Stimulated activated CD8-positive, alpha-beta memory T cell treated with anti-CD3 and anti-CD28 coated beads, Interleukin-12 subunit alpha, Interleukin-12 subunit beta, amount 100 ng/mL, for 4 hours (primary cell): Measurements from ENCODE around the gene PITPNC1.
"Not testable (repeated sequence)": the region's sequence is repeated elsewhere in the genome, so short reads cannot be mapped to it uniquely, and the experiment has no call there.

Experiments used
- DNase-seq: peaks from one replicate; pipeline ENCODE4 v3.0.0-alpha.2; 2020; ENCODE audit warnings: low read depth

PITPNC1 gene

DNA sequence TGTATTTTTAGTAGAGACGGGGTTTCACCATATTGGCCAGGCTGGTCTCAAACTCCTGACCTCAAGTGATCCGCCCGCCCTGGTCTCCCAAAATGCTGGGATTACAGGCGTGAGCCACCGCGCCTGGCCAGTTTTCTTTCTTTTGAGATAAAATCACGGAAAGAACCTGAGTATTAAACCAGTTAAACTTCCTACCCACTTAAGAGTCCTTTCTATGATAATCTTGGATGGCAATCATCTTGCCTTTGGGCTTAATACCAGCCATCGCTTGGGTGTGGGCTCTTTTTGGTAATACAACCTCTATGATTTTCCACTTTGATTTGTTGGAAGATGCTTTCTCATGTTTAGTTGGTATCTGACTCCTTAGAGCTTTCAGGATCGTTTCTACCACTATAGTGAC, 24.0 kb downstream of the PITPNC1 start:
- no peak for DNase-seq

DNA sequence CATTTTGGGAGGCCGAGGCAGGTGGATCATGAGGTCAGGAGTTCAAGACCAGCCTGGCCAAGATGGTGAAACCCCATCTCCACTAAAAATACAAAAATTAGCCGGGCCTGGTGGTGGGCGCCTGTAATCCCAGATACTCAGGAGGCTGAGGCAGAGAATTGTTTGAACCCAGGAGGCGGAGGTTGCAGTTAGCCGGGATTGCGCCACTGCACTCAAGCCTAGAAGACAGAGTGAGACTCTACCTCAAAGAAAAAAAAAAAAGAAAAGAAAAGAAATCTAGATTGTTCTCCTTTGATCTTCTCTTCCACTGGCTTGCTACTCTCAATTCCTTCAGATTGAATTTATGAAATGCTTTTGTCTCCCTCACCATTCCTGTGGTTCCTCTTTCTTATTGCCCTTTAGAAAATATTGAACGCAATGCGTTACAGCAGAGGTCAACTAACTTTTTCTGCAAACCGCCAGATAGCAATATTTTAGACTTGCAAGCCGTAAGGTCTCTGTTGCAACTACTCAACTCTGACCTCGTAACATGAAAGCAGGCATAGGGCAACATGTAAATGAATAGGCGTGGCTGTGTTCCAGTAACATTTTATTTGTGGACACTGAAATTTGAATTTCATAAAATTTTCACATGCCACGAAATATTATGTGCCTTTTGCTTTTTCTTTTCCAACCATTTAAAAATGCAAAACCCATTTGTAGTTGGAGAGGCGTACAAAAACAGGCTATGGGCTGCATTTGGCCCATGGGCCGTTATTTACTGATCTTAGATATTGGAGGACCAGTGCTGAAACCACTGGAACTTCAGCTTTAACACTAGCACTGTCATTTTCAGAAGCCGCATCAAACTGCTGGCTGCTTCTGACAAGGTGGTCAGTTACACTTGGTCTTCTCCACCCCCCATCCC, 24.8 kb downstream of the PITPNC1 start:
- DNase-seq = no peak

DNA sequence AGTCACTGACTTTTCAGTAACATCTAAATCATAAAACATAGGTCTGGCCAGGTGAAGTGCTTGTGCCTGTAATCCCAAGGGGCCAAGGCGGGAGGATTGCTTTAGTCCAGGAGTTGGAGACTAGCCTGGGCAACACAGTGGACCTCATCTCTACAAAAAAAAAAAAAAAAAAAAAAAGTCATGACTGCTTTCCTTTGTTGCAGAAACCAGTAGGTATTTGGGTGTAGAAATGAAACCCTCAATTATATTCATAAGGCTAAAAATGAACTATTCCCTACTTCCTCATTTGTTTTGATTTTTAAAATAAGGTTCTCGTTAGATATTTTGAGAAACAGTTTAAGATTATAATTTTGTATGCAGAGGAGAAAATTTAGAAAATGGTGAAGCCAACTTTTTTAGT, 26.0 kb downstream of the PITPNC1 start:
- DNase-seq = no peak

DNA sequence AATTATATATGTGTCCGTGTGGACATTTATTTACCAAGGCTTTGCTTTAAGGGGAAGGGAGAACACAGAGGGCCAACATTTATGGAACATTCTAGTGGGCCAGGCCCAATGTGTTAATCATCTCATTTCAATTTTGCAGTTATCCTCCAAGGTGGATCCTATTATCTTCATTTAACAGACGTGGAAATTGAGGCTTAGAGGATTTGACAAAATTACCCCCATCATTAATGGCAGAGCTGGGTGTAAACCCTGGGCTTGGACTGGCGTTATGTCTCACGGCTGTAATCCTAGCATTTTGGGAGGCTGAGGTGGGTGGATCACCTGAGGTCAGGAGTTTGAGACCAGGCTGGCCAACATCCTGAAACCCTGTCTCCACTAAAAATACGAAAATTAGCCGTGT, 26.4 kb downstream of the PITPNC1 start:
- DNase-seq = no peak

DNA sequence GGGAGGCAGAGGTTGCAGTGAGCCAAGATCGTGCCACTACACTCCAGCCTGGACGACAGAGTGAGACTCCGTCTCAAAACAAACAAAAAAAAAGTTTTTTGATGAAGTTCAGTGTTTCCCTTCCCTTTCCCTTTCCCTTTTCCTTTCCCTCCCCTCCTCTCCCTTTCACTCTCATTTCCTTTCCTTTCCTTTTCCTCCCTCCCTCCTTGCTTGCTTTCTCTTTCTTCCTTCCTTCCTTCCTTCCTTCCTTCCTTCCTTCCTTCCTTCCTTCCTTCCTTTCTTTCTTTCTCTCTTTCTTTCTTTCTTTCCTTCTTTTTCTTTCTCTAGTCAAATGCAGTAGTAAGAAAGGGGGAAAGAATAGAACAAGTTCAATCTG, 31.4 kb downstream of the PITPNC1 start:
- not testable (repeated sequence) for DNase-seq

DNA sequence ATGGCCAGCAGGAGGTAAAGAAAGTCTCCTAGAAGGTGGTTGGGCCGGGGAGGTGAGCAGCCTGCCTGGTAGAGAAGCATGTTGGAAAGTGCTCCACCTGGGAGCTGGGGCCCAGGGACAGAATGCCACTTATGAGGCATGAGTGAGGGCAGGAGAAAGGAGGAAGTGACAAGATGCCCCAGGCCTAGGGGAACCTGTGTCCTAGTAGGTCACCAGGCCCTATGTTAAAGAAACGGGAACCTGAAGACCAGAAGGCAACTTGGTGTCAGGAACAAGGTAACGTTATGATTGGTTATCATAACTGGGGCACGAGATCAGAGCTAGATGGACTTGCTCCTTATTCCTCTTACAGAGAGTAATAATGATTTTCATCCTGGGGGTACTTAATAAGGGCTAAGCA, 34.3 kb downstream of the PITPNC1 start:
- no peak for DNase-seq

DNA sequence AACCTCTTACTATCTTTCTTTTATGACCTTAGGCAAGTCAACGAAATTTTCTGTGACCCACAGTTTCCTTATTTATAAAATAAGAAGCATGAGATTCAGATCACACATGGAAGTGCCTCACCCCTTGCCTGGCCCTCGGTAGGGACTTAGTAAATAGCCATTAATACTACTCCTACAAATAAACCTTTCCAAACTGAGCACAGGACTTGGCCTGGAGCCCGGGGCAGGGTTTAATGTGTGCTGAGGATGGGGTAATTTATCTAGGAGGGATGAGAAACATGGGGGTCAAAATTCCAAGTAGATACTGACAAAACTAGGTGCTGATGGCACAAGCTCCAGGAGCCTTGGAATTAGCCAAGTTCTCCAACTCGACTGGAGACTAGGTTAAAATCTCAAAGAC, 35.0 kb downstream of the PITPNC1 start:
- DNase-seq = no peak

DNA sequence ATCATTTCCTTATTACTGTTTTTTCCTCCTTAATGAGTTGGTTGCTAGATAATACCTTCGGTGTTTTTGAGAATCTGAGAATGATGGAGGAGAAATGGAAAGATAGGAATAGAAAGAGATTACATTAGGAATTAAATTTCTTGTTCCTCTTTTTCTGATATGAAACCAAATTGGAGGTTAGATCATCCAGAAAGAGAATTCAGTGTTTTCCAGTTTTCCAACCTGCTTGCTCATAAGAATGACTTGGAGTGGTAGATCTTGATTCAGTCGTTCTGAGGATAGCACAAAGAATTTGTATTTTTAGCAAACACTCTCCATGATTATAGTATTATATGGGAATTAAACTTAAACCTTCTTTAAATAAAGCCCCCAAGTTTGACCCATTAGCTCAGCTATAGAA, 35.9 kb downstream of the PITPNC1 start:
- no peak for DNase-seq

DNA sequence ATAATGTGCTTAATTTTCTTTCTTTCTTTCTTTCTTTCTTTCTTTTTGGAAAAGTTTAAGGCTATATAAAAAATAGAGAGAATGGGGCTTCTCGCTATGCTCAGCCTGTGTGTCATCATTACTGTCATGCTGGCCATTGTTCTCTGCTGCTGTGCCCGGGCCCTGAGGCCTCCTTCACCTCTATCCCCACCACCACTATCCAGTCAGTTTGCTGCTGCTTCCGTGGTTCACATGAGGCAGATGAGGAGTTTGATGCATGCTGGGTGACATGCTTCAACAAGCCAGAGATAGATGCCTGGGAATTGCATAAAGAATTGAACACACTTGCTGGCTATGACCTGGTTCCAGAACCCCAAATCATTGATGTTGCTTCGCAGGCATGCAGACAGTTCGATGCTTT, 36.3 kb downstream of the PITPNC1 start:
- no peak for DNase-seq

DNA sequence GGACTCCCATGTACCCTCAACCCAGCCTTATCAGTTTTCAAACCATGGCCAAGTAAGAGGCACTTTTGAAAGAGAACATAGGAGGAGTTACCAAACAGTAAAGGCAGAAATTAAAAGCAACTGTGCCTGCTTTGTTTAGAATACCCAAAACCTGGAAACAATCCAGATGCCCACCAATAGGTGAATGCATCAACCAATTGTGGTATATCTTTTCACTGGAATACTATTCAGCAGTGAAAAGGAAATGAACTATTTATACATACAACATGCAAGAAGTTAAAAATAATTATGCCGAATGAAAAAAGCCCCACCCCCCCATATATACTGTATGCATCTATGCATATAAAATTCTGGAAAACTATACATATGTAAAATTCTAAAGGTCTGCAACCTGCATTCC, 37.0 kb downstream of the PITPNC1 start:
- DNase-seq = no peak

DNA sequence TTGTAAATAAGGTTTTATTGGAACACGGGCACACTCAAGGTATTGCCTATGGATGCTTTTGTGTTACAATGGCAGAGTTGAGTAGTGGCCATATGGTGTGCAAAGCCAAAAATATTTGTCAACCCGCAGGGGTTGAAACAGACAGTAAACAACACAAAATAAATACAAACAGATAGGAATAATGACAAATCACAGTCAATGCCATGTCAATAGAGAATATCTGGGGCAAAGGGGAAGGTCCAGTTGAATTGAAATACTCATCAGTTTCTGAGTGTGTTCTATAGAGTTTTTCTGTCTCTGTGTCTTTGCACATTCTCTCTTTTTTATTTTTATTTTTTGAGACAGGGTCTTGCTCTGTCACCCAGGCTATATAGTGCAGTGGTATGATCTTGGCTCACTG, 37.5 kb downstream of the PITPNC1 start:
- no peak for DNase-seq

DNA sequence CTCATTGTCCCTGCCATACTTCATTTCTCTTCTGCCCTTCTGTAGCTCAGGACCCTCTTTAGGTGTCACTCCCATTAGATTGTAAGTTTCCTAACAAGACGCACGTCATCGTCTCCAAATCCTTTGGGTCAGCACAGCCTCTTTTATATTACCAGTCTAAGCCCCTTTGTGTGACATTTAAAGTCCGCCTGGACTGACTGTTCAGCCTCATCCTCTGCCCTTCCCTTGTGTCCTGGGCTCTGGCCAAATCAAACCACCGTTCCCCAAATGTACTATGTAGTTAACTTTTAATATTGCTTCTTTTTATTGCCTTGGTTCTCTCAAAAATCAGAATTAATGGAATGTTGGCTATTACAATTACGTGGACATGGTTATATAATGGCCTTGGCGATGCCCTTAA, 38.2 kb downstream of the PITPNC1 start:
- no peak for DNase-seq

DNA sequence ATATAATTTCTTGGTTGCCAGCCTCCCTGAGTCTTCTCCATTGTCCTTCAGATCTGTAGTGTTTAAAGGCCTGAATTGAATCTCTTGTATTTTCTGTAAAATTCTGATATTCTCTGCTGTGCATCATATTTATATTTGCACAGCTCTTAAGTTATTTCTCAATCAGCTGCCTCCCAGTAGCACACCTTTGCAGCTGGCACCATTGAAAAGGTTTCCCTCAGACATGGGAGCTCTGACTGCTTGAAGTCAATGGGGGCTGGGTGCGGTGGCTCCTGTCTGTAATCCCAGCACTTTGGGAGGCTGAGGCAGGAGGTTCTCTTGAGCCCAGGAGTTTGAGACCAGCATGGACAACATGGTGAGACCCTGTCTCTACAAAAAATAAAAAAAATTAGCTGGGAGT, 40.4 kb downstream of the PITPNC1 start:
- no peak for DNase-seq

DNA sequence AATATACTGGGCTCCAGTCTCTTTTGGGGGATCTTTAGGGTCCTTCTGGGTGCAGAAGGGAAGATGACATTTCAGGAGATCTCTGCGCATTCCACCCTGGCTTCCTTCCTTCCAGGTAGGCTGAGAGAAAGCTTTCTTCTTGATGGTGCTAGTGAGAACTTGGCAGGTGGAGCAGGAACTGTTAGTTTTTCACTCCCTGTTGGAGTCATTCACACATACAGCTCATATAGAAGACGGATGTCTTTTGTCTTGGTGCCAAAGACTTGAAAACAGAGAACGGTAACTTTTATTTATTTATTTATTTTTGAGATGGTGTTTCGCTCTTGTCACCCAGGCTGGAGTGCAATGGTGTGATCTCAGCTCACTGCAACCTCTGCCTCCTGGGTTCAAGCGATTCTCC, 43.9 kb downstream of the PITPNC1 start:
- no peak for DNase-seq

DNA sequence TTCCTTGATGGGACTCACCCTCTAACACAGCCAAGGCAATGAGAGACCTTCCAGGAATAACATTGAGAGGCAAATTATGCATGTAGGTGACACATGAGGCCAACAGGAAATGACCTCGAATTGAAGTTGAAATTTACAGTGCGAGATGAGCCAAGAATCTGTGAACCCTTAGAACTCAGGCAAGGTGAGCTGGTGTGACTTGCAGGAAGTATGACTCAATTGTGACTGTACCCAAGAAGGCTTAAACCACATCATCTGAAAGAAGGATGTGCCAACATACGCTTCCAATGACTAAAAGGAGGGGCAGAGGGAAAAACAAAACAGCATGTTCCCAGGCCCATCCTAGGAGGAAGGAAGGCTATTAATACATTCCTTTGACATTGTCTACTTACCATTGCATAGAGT, 44.8 kb downstream of the PITPNC1 start:
- peak; percentile 30 for DNase-seq

DNA sequence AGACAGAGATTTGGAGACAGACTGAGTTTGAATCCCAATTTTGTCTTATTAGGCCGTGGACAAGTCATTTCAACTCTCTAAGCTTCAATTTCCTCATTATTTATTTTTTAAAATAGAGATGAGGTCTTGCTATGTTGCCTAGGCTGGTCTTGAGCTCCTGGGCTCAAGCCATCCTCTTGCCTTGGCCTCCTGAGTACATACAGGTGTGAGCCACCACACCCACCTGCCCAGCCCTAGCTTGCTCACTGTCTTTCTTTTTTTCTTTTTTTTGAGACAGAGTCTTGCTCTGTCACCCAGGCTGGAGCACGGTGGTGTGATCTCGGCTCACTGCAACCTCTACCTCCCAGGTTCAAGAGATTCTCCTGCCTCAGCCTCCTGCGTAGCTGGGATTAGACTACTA, 45.2 kb downstream of the PITPNC1 start:
- peak; percentile 26 for DNase-seq

DNA sequence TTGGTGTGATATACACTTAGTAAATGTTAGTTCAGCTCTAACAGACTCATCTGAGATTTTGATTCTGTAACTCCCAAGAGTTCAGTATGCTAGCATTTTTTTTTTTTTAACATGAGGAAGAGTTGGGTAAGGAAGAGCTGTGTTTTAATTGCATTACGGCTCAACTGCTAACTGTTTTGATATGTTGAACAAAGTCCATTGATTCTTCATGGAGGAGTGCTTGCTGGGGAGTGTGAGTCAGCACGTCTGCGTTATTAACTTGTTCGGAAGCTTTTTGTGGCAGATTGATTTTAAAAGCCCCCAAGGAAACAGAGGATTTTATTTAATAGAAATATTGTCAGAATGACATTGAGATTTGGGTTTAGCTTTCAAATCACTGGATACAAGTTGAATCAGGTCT, 45.8 kb downstream of the PITPNC1 start:
- DNase-seq = no peak

DNA sequence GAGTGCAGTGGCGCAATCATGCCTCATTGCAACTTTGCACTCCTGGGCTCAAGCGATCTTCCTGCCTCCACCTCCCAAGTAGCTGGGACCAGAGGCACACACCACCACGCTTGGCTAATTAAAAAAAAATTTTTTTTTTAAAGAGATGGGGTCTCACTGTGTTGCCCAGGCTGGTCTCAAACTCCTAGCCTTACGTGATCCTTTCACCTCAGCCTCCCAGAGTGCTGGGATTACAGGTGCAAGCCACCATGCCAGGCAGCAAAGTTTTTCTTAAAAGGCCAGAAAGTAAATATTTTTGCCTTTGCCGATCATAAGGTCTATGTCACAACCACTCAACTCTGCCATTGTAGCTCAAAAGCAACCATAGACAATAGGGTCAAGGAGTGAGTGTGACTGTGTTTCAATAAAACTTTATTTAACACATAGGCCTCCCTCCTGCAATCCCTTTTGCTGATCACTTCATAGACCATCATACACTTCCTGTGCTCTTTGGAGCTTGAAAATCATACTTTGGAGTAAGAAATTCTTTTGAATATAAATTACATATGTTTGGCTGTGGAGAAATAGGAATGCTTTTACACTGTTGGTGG, 48.6 kb downstream of the PITPNC1 start:
- no peak for DNase-seq

DNA sequence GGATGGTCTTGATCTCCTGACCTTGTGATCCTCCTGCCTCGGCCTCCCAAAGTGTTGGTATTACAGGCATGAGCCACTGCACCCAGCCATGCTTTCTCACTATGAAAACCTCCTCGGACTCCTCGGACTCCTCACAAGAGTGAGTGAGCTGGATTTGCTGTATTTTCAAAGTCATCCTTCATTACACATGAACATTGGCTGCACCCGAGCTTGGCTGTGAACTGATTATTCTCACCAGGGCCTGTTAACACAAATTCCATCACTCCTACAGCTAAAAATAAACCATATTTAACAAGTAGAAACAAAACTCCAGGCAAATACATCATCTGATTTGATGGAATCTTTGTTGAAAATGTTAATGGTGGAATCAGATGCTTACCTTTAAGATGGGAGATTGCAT, 50.3 kb downstream of the PITPNC1 start:
- no peak for DNase-seq

DNA sequence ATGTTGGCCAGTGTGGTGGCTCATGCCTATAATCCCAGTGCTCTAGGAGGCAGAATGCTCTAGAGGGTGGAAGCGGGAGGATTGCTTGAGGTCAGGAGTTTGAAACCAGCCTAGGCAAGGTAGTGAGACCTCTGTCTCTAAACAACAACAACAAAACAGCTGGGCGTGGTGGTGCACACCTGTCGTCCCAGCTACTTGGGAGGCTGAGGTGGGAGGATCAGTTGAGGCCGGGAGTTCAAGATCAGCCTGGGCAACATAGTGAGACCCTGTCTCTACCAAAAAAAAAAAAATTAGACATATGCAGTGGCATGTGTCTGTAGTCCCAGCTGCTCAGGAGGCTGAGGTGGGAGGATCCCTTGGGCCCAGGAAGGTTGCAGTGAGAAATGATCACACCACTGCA, 53.4 kb downstream of the PITPNC1 start:
- DNase-seq = not testable (repeated sequence)

DNA sequence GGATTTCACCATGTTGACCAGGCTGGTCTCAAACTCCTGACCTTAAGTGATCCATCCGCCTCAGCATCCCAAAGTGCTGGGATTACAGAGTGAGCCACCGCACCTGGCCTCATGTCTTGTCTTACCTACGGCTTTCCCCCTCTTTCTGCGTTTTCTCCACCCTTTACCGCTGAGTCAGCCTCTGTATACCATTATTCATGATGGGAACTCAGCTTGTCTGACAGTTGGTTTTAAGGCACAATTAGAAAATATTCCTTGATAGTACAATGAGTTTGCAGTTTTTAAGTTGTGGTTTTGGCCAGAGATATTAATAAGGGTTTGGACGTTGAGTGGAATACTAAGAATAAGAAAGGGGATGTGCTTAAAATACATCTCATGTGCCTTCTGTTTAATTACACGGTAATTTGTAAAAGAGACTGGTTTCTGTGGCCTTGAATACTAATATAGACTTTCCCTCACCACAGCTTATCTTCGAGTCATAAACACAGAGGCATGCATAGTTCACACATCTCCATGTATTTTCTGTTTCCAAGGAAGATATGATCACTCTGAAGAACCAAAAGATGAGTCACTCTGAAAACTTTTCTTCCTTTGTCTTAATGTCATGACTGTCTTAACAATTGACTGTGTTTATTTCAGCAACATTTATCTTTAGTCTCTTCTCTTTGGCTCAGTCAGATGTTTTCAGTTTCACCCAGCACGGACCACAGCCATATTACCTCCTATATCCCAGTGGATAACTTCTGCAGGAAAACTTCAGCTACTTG, 54.4 kb downstream of the PITPNC1 start:
- DNase-seq = no peak

DNA sequence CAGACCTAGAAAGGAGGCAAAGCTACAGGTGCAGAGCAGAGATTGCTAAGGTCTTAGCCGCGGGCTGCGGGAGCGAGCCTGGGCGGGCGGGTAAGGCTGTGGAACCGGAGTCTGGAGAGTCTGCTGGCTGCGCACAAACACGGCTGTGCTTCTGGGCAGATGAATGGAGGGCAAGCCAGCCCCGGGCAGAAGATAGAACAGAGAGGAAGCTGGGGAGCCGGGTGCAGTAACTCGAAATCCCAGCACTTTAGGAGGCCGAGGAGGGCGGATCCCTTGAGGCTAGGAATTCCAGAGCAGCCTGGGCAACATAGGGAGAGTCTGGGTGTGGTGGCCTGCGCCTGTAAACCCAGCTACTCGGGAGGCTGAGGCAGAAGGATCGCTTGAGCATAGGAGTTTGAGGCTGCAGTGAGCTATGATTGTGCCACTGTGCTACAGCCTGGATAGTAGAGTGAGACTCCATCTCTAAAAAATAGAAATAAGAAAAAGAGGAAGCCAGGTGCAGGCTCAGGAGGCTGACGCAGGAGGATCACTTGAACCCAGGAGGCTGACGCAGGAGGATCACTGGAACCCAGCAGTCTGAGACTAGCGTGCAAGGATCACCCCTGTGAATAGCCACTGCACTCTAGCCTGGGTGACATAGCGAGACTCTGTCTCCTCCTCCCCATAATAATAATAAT, 56.3 kb downstream of the PITPNC1 start:
- DNase-seq = no peak
